SK-N-SH treated with all-trans-retinoic acid at 6 μM for 48 hours (cell line): Measurements from ENCODE around the gene FAM240B.

Source experiments
- ATAC-seq: fragments of 200-7000 bp; cut with Tn5 transposase; 3 replicates; pipeline ENCODE4 v1.9.1; 2020; ENCODE audit warnings: mild to moderate bottlenecking, moderate library complexity
- ARNTL ChIP-seq: fragments of 450-650 bp; formaldehyde crosslinking; IDR thresholded peaks from 2 replicates; pipeline ENCODE4 v1.5.0; 2020; ENCODE audit warnings: low read depth, mild to moderate bottlenecking, moderate library complexity, borderline replicate concordance
- BACH2 ChIP-seq: fragments of 250-450 bp; sonication (Bioruptor Pico); IDR thresholded peaks from 2 replicates; pipeline ENCODE4 v1.9.0; 2021; ENCODE audit warnings: mild to moderate bottlenecking, borderline replicate concordance
- CSDC2 ChIP-seq: fragments of 250-450 bp; sonication (Bioruptor Pico); IDR thresholded peaks from 2 replicates; pipeline ENCODE4 v1.5.0; 2020; ENCODE audit warnings: mild to moderate bottlenecking, moderate library complexity
- ESRRG ChIP-seq: fragments of 250-450 bp; sonication (Bioruptor Pico); IDR thresholded peaks from 2 replicates; pipeline ENCODE4 v1.6.1; 2021; ENCODE audit warnings: mild to moderate bottlenecking
- GLIS3 ChIP-seq: fragments of 250-450 bp; sonication (Bioruptor Pico); IDR thresholded peaks from 2 replicates; pipeline ENCODE4 v1.5.0; 2020; ENCODE audit warnings: mild to moderate bottlenecking, moderate library complexity
- ISL1 ChIP-seq: fragments of 250-450 bp; sonication (Bioruptor Pico); IDR thresholded peaks from 2 replicates; pipeline ENCODE4 v2.1.2; 2022; ENCODE audit warnings: mild to moderate bottlenecking, moderate library complexity
- OSR1 ChIP-seq: fragments of 250-450 bp; sonication (Bioruptor Pico); IDR thresholded peaks from 2 replicates; pipeline ENCODE4 v1.8.0; 2022; ENCODE audit warnings: moderate library complexity, mild to moderate bottlenecking, inconsistent platforms
- PPARA ChIP-seq: fragments of 250-450 bp; sonication (Bioruptor Pico); IDR thresholded peaks from 2 replicates; pipeline ENCODE4 v1.5.0; 2020; ENCODE audit warnings: mild to moderate bottlenecking, borderline replicate concordance
- RARB ChIP-seq: fragments of 250-450 bp; sonication (Bioruptor Pico); IDR thresholded peaks from 2 replicates; pipeline ENCODE4 v1.8.0; 2021; ENCODE audit warnings: mild to moderate bottlenecking, moderate library complexity
- TCF4 ChIP-seq: fragments of 250-450 bp; sonication (Bioruptor Pico); IDR thresholded peaks from 2 replicates; pipeline ENCODE4 v1.8.0; 2021; ENCODE audit warnings: mild to moderate bottlenecking, moderate library complexity, borderline replicate concordance
- TOX ChIP-seq: fragments of 250-450 bp; sonication (Bioruptor Pico); IDR thresholded peaks from 2 replicates; pipeline ENCODE4 v1.8.0; 2021; ENCODE audit warnings: mild to moderate bottlenecking, moderate library complexity, borderline replicate concordance
- ZFP3 ChIP-seq: fragments of 250-450 bp; sonication (Bioruptor Pico); IDR thresholded peaks from 2 replicates; pipeline ENCODE4 v1.5.0; 2020; ENCODE audit warnings: mild to moderate bottlenecking, moderate library complexity
- ZFP30 ChIP-seq: fragments of 450-650 bp; formaldehyde crosslinking; IDR thresholded peaks from 2 replicates; pipeline ENCODE4 v1.5.0; 2022; ENCODE audit warnings: mild to moderate bottlenecking, moderate library complexity
- ZNF565 ChIP-seq: fragments of 450-650 bp; formaldehyde crosslinking; conservative IDR thresholded peaks from 2 replicates; pipeline ENCODE4 v1.5.0; 2020; ENCODE audit warnings: low read depth, mild to moderate bottlenecking, moderate library complexity
- ZNF8 ChIP-seq: fragments of 450-650 bp; formaldehyde crosslinking; IDR thresholded peaks from 2 replicates; pipeline ENCODE4 v1.5.0; 2020; ENCODE audit warnings: mild to moderate bottlenecking, moderate library complexity
- TF ChIP-seq, protein P1 (sequence below): fragments of 250-450 bp; sonication (Bioruptor Pico); IDR thresholded peaks from 2 replicates; pipeline ENCODE4 v1.5.0; 2020; ENCODE audit warnings: mild to moderate bottlenecking, moderate library complexity
- TF ChIP-seq, protein P2 (sequence below): fragments of 250-450 bp; sonication (Bioruptor Pico); IDR thresholded peaks from 2 replicates; pipeline ENCODE4 v1.8.0; 2021; ENCODE audit warnings: low read depth, mild to moderate bottlenecking, moderate library complexity, borderline replicate concordance
- TF ChIP-seq, protein P3 (sequence below): fragments of 250-450 bp; sonication (Bioruptor Pico); IDR thresholded peaks from 2 replicates; pipeline ENCODE4 v1.5.1; 2020; ENCODE audit warnings: low read depth, mild to moderate bottlenecking, moderate library complexity
- TF ChIP-seq, protein P4 (sequence below): fragments of 250-450 bp; sonication (Bioruptor Pico); IDR thresholded peaks from 2 replicates; pipeline ENCODE4 v1.8.0; 2020; ENCODE audit warnings: mild to moderate bottlenecking, moderate library complexity, borderline replicate concordance
- TF ChIP-seq, protein P5 (sequence below): fragments of 250-450 bp; sonication (Bioruptor Pico); IDR thresholded peaks from 2 replicates; pipeline ENCODE4 v1.5.1; 2021; ENCODE audit warnings: mild to moderate bottlenecking, moderate library complexity

FAM240B gene

DNA sequence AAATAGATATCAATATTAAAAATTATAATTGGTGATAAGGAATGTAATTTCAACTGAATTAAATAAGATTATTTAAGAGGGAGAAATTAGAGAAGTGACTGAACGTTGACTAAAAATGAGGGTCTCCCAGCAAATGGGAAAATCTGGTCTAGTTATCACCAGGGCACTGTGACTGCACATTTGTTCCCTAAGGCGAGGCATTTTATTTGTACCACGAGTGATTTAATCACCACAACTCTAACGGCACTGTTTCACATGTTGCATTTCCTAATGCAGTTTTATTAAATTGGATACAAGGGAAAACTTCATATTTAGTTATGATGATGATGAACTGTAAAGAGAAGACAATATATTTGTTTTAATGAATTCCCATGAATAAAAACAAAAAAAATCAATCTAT lies 26.4 kb upstream of the FAM240B start:
- ATAC-seq, result no peak
- TF ChIP-seq, protein P1, sequence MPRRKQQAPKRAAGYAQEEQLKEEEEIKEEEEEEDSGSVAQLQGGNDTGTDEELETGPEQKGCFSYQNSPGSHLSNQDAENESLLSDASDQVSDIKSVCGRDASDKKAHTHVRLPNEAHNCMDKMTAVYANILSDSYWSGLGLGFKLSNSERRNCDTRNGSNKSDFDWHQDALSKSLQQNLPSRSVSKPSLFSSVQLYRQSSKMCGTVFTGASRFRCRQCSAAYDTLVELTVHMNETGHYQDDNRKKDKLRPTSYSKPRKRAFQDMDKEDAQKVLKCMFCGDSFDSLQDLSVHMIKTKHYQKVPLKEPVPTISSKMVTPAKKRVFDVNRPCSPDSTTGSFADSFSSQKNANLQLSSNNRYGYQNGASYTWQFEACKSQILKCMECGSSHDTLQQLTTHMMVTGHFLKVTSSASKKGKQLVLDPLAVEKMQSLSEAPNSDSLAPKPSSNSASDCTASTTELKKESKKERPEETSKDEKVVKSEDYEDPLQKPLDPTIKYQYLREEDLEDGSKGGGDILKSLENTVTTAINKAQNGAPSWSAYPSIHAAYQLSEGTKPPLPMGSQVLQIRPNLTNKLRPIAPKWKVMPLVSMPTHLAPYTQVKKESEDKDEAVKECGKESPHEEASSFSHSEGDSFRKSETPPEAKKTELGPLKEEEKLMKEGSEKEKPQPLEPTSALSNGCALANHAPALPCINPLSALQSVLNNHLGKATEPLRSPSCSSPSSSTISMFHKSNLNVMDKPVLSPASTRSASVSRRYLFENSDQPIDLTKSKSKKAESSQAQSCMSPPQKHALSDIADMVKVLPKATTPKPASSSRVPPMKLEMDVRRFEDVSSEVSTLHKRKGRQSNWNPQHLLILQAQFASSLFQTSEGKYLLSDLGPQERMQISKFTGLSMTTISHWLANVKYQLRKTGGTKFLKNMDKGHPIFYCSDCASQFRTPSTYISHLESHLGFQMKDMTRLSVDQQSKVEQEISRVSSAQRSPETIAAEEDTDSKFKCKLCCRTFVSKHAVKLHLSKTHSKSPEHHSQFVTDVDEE, result no peak
- TF ChIP-seq ZFP30 (CRISPR knock-in tag) (no peak), RARB (CRISPR knock-in tag) (no peak), OSR1 (CRISPR knock-in tag) (no peak), TCF4 (CRISPR knock-in tag) (no peak), ISL1 (CRISPR knock-in tag) (no peak), CSDC2 (CRISPR knock-in tag) (no peak), ESRRG (CRISPR knock-in tag) (no peak), PPARA (CRISPR knock-in tag) (no peak), GLIS3 (CRISPR knock-in tag) (no peak), ARNTL (CRISPR knock-in tag) (no peak), ZNF565 (CRISPR knock-in tag) (no peak), TOX (CRISPR knock-in tag) (no peak), ZFP3 (no peak), BACH2 (CRISPR knock-in tag) (no peak)
- TF ChIP-seq, protein P2, sequence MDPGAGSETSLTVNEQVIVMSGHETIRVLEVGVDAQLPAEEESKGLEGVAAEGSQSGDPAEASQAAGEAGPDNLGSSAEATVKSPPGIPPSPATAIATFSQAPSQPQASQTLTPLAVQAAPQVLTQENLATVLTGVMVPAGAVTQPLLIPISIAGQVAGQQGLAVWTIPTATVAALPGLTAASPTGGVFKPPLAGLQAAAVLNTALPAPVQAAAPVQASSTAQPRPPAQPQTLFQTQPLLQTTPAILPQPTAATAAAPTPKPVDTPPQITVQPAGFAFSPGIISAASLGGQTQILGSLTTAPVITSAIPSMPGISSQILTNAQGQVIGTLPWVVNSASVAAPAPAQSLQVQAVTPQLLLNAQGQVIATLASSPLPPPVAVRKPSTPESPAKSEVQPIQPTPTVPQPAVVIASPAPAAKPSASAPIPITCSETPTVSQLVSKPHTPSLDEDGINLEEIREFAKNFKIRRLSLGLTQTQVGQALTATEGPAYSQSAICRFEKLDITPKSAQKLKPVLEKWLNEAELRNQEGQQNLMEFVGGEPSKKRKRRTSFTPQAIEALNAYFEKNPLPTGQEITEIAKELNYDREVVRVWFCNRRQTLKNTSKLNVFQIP (CRISPR knock-in tag), result no peak
- TF ChIP-seq, protein P3, sequence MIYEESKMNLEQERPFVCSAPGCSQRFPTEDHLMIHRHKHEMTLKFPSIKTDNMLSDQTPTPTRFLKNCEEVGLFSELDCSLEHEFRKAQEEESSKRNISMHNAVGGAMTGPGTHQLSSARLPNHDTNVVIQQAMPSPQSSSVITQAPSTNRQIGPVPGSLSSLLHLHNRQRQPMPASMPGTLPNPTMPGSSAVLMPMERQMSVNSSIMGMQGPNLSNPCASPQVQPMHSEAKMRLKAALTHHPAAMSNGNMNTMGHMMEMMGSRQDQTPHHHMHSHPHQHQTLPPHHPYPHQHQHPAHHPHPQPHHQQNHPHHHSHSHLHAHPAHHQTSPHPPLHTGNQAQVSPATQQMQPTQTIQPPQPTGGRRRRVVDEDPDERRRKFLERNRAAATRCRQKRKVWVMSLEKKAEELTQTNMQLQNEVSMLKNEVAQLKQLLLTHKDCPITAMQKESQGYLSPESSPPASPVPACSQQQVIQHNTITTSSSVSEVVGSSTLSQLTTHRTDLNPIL (CRISPR knock-in tag), result no peak

DNA sequence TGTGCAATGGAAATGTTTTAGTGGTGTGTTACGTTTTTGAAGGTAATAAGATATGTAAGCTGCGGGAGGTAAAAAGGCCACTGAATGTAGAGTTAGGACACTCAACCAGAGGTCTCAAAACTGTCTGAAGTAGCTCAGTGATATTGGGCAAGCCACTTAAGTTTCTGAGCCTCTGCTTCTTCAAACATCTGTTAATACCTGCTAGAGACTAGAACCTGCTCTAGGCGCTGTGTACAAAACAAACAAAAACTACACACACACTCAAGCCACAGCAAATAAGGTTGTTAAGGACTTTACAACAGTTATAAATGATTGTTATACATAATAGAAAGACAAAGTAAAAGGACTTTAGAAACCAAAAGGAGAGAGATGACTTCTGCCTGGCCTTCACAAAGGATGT lies 24.6 kb upstream of the FAM240B start:
- TF ChIP-seq TOX (CRISPR knock-in tag) (no peak), ZNF565 (CRISPR knock-in tag) (no peak), ARNTL (CRISPR knock-in tag) (no peak), GLIS3 (CRISPR knock-in tag) (no peak), BACH2 (CRISPR knock-in tag) (no peak)
- TF ChIP-seq, protein P4, sequence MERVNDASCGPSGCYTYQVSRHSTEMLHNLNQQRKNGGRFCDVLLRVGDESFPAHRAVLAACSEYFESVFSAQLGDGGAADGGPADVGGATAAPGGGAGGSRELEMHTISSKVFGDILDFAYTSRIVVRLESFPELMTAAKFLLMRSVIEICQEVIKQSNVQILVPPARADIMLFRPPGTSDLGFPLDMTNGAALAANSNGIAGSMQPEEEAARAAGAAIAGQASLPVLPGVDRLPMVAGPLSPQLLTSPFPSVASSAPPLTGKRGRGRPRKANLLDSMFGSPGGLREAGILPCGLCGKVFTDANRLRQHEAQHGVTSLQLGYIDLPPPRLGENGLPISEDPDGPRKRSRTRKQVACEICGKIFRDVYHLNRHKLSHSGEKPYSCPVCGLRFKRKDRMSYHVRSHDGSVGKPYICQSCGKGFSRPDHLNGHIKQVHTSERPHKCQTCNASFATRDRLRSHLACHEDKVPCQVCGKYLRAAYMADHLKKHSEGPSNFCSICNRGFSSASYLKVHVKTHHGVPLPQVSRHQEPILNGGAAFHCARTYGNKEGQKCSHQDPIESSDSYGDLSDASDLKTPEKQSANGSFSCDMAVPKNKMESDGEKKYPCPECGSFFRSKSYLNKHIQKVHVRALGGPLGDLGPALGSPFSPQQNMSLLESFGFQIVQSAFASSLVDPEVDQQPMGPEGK (CRISPR knock-in tag), result no peak
- no peak for ATAC-seq

DNA sequence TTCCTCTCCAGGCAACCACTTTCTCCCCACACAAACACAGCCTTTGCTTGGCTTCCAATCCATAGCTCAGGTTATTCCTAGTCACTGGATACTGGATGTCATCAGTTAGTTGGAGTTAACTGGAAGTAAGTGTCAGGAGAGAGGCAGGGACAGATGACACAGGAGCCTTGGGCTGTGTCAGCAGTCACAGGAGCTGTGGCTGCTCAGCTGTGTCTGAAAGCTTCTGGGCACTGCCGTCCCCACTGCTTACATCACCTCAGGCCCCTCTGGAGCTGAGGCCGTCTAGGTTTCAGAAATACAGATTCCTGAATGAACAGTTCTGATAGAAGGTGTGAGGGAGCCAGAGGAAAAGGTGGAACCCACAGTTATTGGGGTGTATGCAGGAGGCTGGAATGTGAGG lies 17.3 kb upstream of the FAM240B start:
- ATAC-seq, result no peak

More for the DNA sequence above, 17.3 kb upstream of the FAM240B start:
- TF ChIP-seq BACH2 (CRISPR knock-in tag) (no peak), RARB (CRISPR knock-in tag) (no peak), GLIS3 (CRISPR knock-in tag) (no peak), CSDC2 (CRISPR knock-in tag) (no peak), ZFP30 (CRISPR knock-in tag) (no peak), ZFP3 (no peak), TOX (CRISPR knock-in tag) (no peak), ZNF8 (CRISPR knock-in tag) (no peak), ESRRG (CRISPR knock-in tag) (no peak), TCF4 (CRISPR knock-in tag) (no peak), ARNTL (CRISPR knock-in tag) (no peak)
- TF ChIP-seq, protein P5, sequence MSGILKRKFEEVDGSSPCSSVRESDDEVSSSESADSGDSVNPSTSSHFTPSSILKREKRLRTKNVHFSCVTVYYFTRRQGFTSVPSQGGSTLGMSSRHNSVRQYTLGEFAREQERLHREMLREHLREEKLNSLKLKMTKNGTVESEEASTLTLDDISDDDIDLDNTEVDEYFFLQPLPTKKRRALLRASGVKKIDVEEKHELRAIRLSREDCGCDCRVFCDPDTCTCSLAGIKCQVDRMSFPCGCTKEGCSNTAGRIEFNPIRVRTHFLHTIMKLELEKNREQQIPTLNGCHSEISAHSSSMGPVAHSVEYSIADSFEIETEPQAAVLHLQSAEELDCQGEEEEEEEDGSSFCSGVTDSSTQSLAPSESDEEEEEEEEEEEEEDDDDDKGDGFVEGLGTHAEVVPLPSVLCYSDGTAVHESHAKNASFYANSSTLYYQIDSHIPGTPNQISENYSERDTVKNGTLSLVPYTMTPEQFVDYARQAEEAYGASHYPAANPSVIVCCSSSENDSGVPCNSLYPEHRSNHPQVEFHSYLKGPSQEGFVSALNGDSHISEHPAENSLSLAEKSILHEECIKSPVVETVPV (CRISPR knock-in tag), result no peak
- TF ChIP-seq, protein P1, result no peak
